Neural cell (in vitro differentiated cells): ENCODE measurements around the gene LCLAT1. TPM values are rescaled to one million over a fixed set of nuclear protein-coding genes. Genes with fewer than 3 reads are reported as not detected.

Source experiments
- H2AFZ ChIP-seq: fragments of 200-600, 300-800 bp; sonication (generic), shearing (Covaris generic); 2 replicates; pipeline ENCODE4 v1.6.0; 2014; ENCODE audit warnings: low read depth, mild to moderate bottlenecking, antibody characterized with exemption, low read length, moderate library complexity
- H3F3A ChIP-seq: fragments of 200-600 bp; shearing (Covaris generic); 2 replicates; pipeline ENCODE4 v1.6.1; 2016; ENCODE audit warnings: mild to moderate bottlenecking, moderate library complexity, mixed read lengths, antibody characterized with exemption, low read length; ENCODE audit not compliant: insufficient read depth, poor library complexity, severe bottlenecking
- H3K27ac ChIP-seq: fragments of 200-600, 300-800 bp; sonication (generic), shearing (Covaris generic); 2 replicates; pipeline ENCODE4 v1.5.1; 2014; ENCODE audit warnings: mild to moderate bottlenecking, low read length, moderate library complexity
- H3K27me3 ChIP-seq: fragments of 300-800, 200-600 bp; sonication (generic), shearing (Covaris generic); 2 replicates; pipeline ENCODE4 v1.6.0; 2014; ENCODE audit warnings: mild to moderate bottlenecking, low read depth, low read length, moderate library complexity; ENCODE audit not compliant: insufficient read depth
- H3K36me3 ChIP-seq: fragments of 300-800, 200-600 bp; sonication (generic), shearing (Covaris generic); 2 replicates; pipeline ENCODE4 v1.5.1; 2014; ENCODE audit warnings: mild to moderate bottlenecking, antibody characterized with exemption, low read length, moderate library complexity; ENCODE audit not compliant: insufficient read depth
- H3K4me2 ChIP-seq: fragments of 300-800, 200-600 bp; sonication (generic), shearing (Covaris generic); 2 replicates; pipeline ENCODE4 v1.6.0; 2014; ENCODE audit warnings: mild to moderate bottlenecking, low read length
- H3K4me3 ChIP-seq: fragments of 300-800, 200-600 bp; sonication (generic), shearing (Covaris generic); 2 replicates; pipeline ENCODE4 v1.5.1; 2014; ENCODE audit warnings: mild to moderate bottlenecking, low read length, moderate library complexity
- H3K79me2 ChIP-seq: fragments of 200-600 bp; shearing (Covaris generic); replicated peaks from 2 replicates; pipeline ENCODE4 v1.6.0; 2014; ENCODE audit warnings: mild to moderate bottlenecking, low read length, moderate library complexity; ENCODE audit not compliant: insufficient read depth
- H3K9ac ChIP-seq: fragments of 300-800, 200-600 bp; sonication (generic), shearing (Covaris generic); 2 replicates; pipeline ENCODE4 v1.6.1; 2016; ENCODE audit warnings: mild to moderate bottlenecking, low read length, mixed read lengths
- H3K9me2 ChIP-seq: fragments of 200-600 bp; shearing (Covaris generic); 2 replicates; pipeline ENCODE4 v1.6.1; 2016; ENCODE audit warnings: mild to moderate bottlenecking, low read length, mixed read lengths; ENCODE audit not compliant: insufficient read depth
- H3K9me3 ChIP-seq: fragments of 200-600, 300-800 bp; sonication (generic), shearing (Covaris generic); 2 replicates; pipeline ENCODE4 v1.6.1; 2016; ENCODE audit warnings: mild to moderate bottlenecking, mixed run types, low read length, moderate library complexity, mixed read lengths
- H4K20me1 ChIP-seq: fragments of 200-600 bp; shearing (Covaris generic); 2 replicates; pipeline ENCODE4 v1.6.1; 2016; ENCODE audit warnings: mild to moderate bottlenecking, mixed run types; ENCODE audit not compliant: insufficient read depth
- EP300 ChIP-seq: fragments of 450-650 bp; conservative IDR thresholded peaks from 2 replicates; pipeline ENCODE4 v1.6.1; 2014; ENCODE audit warnings: antibody characterized with exemption, mild to moderate bottlenecking, moderate library complexity; ENCODE audit not compliant: poor library complexity, severe bottlenecking
- EZH2 ChIP-seq: fragments of 200-600, 300-800 bp; shearing (Covaris generic), sonication (generic); IDR thresholded peaks from 2 replicates; pipeline ENCODE4 v1.6.1; 2014; ENCODE audit warnings: antibody characterized with exemption, low read length, borderline replicate concordance, mild to moderate bottlenecking; ENCODE audit not compliant: insufficient read depth, poor library complexity, severe bottlenecking
- MXI1 ChIP-seq: fragments of 450-650 bp; conservative IDR thresholded peaks from 2 replicates; pipeline ENCODE4 v1.6.1; 2014; ENCODE audit warnings: antibody characterized with exemption, mild to moderate bottlenecking; ENCODE audit not compliant: poor library complexity, severe bottlenecking
- POLR2AphosphoS5 ChIP-seq: IDR thresholded peaks from 2 replicates; pipeline ENCODE4 v1.6.1; 2012
- RAD21 ChIP-seq: fragments of 450-650 bp; conservative IDR thresholded peaks from 2 replicates; pipeline ENCODE4 v1.6.1; 2014; ENCODE audit warnings: antibody characterized with exemption, mild to moderate bottlenecking, moderate library complexity
- SMC3 ChIP-seq: fragments of 450-650 bp; conservative IDR thresholded peaks from 2 replicates; pipeline ENCODE4 v1.6.1; 2014; ENCODE audit warnings: antibody characterized with exemption, mild to moderate bottlenecking, moderate library complexity; ENCODE audit not compliant: poor library complexity
- TAF1 ChIP-seq: IDR thresholded peaks from 2 replicates; pipeline ENCODE4 v1.6.1; 2012; ENCODE audit warnings: low read depth
- polyA plus RNA-seq: library from polyadenylated mRNA; depleted of rRNA; stranded (reverse); fragments of >200 nt; gene quantifications from 2 replicates; pipeline ENCODE4 v1.2.3, GENCODE V29; 2014
- TF ChIP-seq, protein P1 (sequence below): fragments of 450-650 bp; IDR thresholded peaks from 2 replicates; pipeline ENCODE4 v1.5.1; 2014; ENCODE audit warnings: antibody characterized with exemption, mild to moderate bottlenecking, moderate library complexity; ENCODE audit not compliant: poor library complexity, severe bottlenecking
- TF ChIP-seq, protein P2 (sequence below): IDR thresholded peaks from 2 replicates; pipeline ENCODE4 v1.6.1; 2012; ENCODE audit warnings: borderline replicate concordance

LCLAT1 gene
- polyA plus RNA-seq, 1 donor from 2014 or later, result 5.8 TPM

DNA sequence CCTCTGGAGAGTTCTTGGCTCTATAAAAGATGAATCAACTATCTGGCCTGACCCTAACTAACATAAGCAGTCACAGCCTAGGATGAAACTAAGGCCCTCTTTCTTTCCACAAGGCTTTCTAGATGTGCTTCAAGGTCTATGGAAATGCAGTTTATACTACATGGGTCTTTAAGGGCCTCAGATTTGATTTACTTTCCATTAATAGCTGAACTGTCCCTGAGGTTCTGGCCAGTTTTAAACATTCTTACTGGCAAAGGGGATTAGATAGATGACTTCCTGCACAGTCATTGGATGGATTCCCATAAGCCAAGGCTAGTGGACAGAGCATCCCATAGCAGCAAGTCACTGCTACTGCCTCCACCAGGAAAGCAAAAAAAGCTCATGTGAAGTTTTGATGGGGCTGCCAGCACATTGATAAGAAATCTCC is 38.1 kb upstream of the LCLAT1 start:
- TF ChIP-seq TAF1 (no peak), RAD21 (no peak), POLR2AphosphoS5 (no peak), SMC3 (no peak), EP300 (no peak), EZH2 (no peak), MXI1 (no peak)
- TF ChIP-seq, protein P1, sequence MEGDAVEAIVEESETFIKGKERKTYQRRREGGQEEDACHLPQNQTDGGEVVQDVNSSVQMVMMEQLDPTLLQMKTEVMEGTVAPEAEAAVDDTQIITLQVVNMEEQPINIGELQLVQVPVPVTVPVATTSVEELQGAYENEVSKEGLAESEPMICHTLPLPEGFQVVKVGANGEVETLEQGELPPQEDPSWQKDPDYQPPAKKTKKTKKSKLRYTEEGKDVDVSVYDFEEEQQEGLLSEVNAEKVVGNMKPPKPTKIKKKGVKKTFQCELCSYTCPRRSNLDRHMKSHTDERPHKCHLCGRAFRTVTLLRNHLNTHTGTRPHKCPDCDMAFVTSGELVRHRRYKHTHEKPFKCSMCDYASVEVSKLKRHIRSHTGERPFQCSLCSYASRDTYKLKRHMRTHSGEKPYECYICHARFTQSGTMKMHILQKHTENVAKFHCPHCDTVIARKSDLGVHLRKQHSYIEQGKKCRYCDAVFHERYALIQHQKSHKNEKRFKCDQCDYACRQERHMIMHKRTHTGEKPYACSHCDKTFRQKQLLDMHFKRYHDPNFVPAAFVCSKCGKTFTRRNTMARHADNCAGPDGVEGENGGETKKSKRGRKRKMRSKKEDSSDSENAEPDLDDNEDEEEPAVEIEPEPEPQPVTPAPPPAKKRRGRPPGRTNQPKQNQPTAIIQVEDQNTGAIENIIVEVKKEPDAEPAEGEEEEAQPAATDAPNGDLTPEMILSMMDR, result no peak
- TF ChIP-seq, protein P2, sequence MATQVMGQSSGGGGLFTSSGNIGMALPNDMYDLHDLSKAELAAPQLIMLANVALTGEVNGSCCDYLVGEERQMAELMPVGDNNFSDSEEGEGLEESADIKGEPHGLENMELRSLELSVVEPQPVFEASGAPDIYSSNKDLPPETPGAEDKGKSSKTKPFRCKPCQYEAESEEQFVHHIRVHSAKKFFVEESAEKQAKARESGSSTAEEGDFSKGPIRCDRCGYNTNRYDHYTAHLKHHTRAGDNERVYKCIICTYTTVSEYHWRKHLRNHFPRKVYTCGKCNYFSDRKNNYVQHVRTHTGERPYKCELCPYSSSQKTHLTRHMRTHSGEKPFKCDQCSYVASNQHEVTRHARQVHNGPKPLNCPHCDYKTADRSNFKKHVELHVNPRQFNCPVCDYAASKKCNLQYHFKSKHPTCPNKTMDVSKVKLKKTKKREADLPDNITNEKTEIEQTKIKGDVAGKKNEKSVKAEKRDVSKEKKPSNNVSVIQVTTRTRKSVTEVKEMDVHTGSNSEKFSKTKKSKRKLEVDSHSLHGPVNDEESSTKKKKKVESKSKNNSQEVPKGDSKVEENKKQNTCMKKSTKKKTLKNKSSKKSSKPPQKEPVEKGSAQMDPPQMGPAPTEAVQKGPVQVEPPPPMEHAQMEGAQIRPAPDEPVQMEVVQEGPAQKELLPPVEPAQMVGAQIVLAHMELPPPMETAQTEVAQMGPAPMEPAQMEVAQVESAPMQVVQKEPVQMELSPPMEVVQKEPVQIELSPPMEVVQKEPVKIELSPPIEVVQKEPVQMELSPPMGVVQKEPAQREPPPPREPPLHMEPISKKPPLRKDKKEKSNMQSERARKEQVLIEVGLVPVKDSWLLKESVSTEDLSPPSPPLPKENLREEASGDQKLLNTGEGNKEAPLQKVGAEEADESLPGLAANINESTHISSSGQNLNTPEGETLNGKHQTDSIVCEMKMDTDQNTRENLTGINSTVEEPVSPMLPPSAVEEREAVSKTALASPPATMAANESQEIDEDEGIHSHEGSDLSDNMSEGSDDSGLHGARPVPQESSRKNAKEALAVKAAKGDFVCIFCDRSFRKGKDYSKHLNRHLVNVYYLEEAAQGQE, result no peak
- Histone ChIP-seq H3F3A (no peaks in the 10 kb centered on the region), H3K4me3 (no peak overlapping the region), H3K36me3 (no peaks in the 10 kb centered on the region), H3K9me3 (no peaks in the 10 kb centered on the region), H2AFZ (no peak overlapping the region), H3K4me2 (no peak overlapping the region), H3K27ac (no peak overlapping the region), H3K9ac (no peak overlapping the region), H3K9me2 (no peaks in the 10 kb centered on the region), H3K79me2 (no peaks in the 10 kb centered on the region), H3K27me3 (no peaks in the 10 kb centered on the region), H4K20me1 (no peaks in the 10 kb centered on the region)

DNA sequence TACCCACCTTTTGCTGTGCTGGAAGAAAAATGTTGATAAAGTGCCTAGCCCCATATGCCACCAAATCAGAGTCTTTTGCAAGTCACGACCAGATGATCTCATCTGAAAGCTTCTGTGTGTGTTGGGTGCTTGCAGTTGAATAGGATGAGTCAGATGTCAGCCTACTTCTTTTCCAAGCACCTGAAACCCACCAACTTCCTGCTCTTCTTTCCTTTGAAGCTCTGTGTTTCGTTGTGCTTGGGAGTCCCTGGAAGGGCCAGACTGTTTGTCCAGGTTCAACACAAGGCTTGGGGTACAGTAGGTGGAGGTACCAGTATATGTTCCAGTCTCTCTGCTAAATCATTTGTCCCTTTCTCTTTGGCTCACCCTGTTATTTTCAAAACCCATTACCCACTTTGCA is 36.8 kb upstream of the LCLAT1 start:
- no peak overlapping the region for H3K9ac ChIP-seq
- no peaks in the 10 kb centered on the region for H3K9me3 ChIP-seq
- TF ChIP-seq EP300 (no peak), MXI1 (no peak), RAD21 (no peak), TAF1 (no peak), EZH2 (no peak), POLR2AphosphoS5 (no peak)
- TF ChIP-seq, protein P2, result no peak
- H3K27me3 ChIP-seq, result no peaks in the 10 kb centered on the region
- no peak overlapping the region for H3K27ac ChIP-seq
- no peaks in the 10 kb centered on the region for H3K79me2 ChIP-seq
- H3K36me3 ChIP-seq, result no peaks in the 10 kb centered on the region
- no peak overlapping the region for H2AFZ ChIP-seq
- no peak overlapping the region for H3K4me3 ChIP-seq
- H3K4me2 ChIP-seq, result no peak overlapping the region
- no peaks in the 10 kb centered on the region for H4K20me1 ChIP-seq
- H3K9me2 ChIP-seq, result no peaks in the 10 kb centered on the region
- no peaks in the 10 kb centered on the region for H3F3A ChIP-seq
